WTC11 (cell line): ENCODE measurements around the gene GALE. TPM values are rescaled to one million over a fixed set of nuclear protein-coding genes. Genes with fewer than 3 reads are reported as not detected.

ENCODE experiments used
- ATAC-seq: fragments of 200-7000 bp; cut with Tn5 transposase; 2 replicates; pipeline ENCODE4 v1.10.0; 2021; ENCODE audit warnings: mild to moderate bottlenecking, moderate library complexity
- CTCF ChIA-PET: fragments of 300-600 bp; sonication (Branson Sonifier 250); formaldehyde crosslinking; loops from one replicate; lab custom pipeline; 2021; ENCODE audit warnings: antibody characterized with exemption; lab: Charles Lee
- POLR2A ChIA-PET: fragments of 350-600 bp; sonication (Branson Sonifier 250); formaldehyde crosslinking; loops from one replicate; lab custom pipeline; 2021; ENCODE audit warnings: antibody characterized with exemption; lab: Charles Lee
- DNase-seq: peaks from one replicate; pipeline ENCODE4 v3.0.0; 2021; ENCODE audit warnings: low spot score
- H3K27ac Mint-ChIP-seq: 2 replicates; pipeline ENCODE4 v1.8.0; 2021; ENCODE audit warnings: mixed read lengths
- H3K27me3 Mint-ChIP-seq: 2 replicates; pipeline ENCODE4 v1.8.0; 2021; ENCODE audit warnings: low read depth, mild to moderate bottlenecking, moderate library complexity, mixed read lengths
- H3K36me3 Mint-ChIP-seq: 2 replicates; pipeline ENCODE4 v1.8.0; 2021; ENCODE audit warnings: mixed read lengths
- H3K4me1 Mint-ChIP-seq: 2 replicates; pipeline ENCODE4 v1.8.0; 2022; ENCODE audit warnings: mixed read lengths
- H3K4me3 Mint-ChIP-seq: 2 replicates; pipeline ENCODE4 v1.8.0; 2021; ENCODE audit warnings: mild to moderate bottlenecking, moderate library complexity, mixed read lengths
- H3K9me3 Mint-ChIP-seq: 2 replicates; pipeline ENCODE4 v1.8.0; 2021; ENCODE audit warnings: mixed read lengths
- HMGA2 ChIP-seq: fragments of 250-450 bp; sonication (Bioruptor Pico); IDR thresholded peaks from 2 replicates; pipeline ENCODE4 v1.4.0; 2021; ENCODE audit warnings: mild to moderate bottlenecking, moderate library complexity
- MYBL2 ChIP-seq: sonication (generic); formaldehyde crosslinking; IDR thresholded peaks from 2 replicates; pipeline ENCODE4 v1.8.1; 2023; ENCODE audit warnings: mild to moderate bottlenecking, moderate library complexity, missing genetic modification reagents
- NFYB ChIP-seq: sonication (generic); formaldehyde crosslinking; conservative IDR thresholded peaks from 2 replicates; pipeline ENCODE4 v1.8.0; 2022; ENCODE audit warnings: low read depth, missing genetic modification reagents
- NR3C1 ChIP-seq: sonication (generic); formaldehyde crosslinking; conservative IDR thresholded peaks from 2 replicates; pipeline ENCODE4 v1.8.1; 2023; ENCODE audit warnings: low read depth, mild to moderate bottlenecking, missing genetic modification reagents
- OVOL2 ChIP-seq: fragments of 250-450 bp; sonication (Bioruptor Pico); IDR thresholded peaks from 2 replicates; pipeline ENCODE4 v1.9.0; 2021; ENCODE audit warnings: mild to moderate bottlenecking, borderline replicate concordance
- RORB ChIP-seq: fragments of 250-450 bp; sonication (Bioruptor Pico); IDR thresholded peaks from 2 replicates; pipeline ENCODE4 v1.9.0; 2021; ENCODE audit warnings: mild to moderate bottlenecking
- ZNF232 ChIP-seq: sonication (generic); formaldehyde crosslinking; IDR thresholded peaks from 2 replicates; pipeline ENCODE4 v1.8.0; 2022; ENCODE audit warnings: mild to moderate bottlenecking, missing genetic modification reagents
- ZNF396 ChIP-seq: fragments of 250-450 bp; sonication (Bioruptor Pico); IDR thresholded peaks from 2 replicates; pipeline ENCODE4 v1.8.0; 2021; ENCODE audit warnings: mild to moderate bottlenecking, moderate library complexity, borderline replicate concordance
- ZNF416 ChIP-seq: fragments of 250-450 bp; sonication (Bioruptor Pico); IDR thresholded peaks from 2 replicates; pipeline ENCODE4 v1.9.0; 2021; ENCODE audit warnings: mild to moderate bottlenecking, inconsistent platforms
- total RNA-seq: library from RNA; stranded (reverse); gene quantifications from 3 replicates; pipeline ENCODE4 v1.2.3, GENCODE V29; 2021
- TF ChIP-seq, protein P1 (sequence below): sonication (generic); formaldehyde crosslinking; IDR thresholded peaks from 2 replicates; pipeline ENCODE4 v1.8.1; 2023; ENCODE audit warnings: mild to moderate bottlenecking, missing genetic modification reagents, moderate library complexity
- TF ChIP-seq, protein P2 (sequence below): fragments of 250-450 bp; sonication (Bioruptor Pico); IDR thresholded peaks from 2 replicates; pipeline ENCODE4 v1.9.0; 2021; ENCODE audit warnings: mild to moderate bottlenecking
- TF ChIP-seq, protein P3 (sequence below): sonication (generic); formaldehyde crosslinking; conservative IDR thresholded peaks from 2 replicates; pipeline ENCODE4 v1.8.1; 2022; ENCODE audit warnings: mild to moderate bottlenecking, missing genetic modification reagents
- TF ChIP-seq, protein P4 (sequence below): fragments of 250-450 bp; sonication (Bioruptor Pico); conservative IDR thresholded peaks from 2 replicates; pipeline ENCODE4 v1.9.0; 2021; ENCODE audit warnings: mild to moderate bottlenecking
- TF ChIP-seq, protein P5 (sequence below): sonication (generic); formaldehyde crosslinking; IDR thresholded peaks from 2 replicates; pipeline ENCODE4 v1.8.0; 2022; ENCODE audit warnings: mild to moderate bottlenecking, missing genetic modification reagents
- TF ChIP-seq, protein P6 (sequence below): sonication (generic); formaldehyde crosslinking; IDR thresholded peaks from 2 replicates; pipeline ENCODE4 v1.8.1; 2022; ENCODE audit warnings: mild to moderate bottlenecking, missing genetic modification reagents, moderate library complexity, borderline replicate concordance
- TF ChIP-seq, protein P7 (sequence below): sonication (generic); formaldehyde crosslinking; IDR thresholded peaks from 2 replicates; pipeline ENCODE4 v1.8.0; 2023; ENCODE audit warnings: missing genetic modification reagents, mild to moderate bottlenecking, borderline replicate concordance
- TF ChIP-seq, protein P8 (sequence below): sonication (generic); formaldehyde crosslinking; IDR thresholded peaks from 2 replicates; pipeline ENCODE4 v1.8.0; 2022; ENCODE audit warnings: mild to moderate bottlenecking, missing genetic modification reagents

GALE gene
- total RNA-seq, 1 experiment from 2014 or later, result 30.3 TPM

DNA sequence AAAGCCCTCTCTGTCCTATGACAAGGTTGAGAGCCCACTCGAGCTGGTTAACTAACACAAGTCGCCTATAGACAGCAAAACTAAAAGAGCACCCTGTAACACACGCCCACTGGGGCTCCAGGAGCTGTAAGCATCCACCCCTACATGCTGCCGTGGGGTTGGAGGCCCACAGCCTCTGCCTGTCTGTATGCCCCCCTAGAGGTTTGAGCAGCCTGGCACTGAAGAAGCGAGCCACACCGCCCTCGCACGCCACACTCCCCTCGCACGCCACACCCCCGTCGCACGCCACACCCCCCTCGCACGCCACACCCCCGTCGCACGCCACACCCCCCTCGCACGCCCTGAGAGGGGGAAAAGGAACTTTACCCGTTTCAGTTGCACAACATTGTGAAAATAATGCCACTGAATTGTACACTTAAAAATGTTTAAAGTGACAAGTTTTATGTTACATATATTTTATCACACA, 37.9 kb upstream of the GALE start (continued):
- TF ChIP-seq, protein P1, sequence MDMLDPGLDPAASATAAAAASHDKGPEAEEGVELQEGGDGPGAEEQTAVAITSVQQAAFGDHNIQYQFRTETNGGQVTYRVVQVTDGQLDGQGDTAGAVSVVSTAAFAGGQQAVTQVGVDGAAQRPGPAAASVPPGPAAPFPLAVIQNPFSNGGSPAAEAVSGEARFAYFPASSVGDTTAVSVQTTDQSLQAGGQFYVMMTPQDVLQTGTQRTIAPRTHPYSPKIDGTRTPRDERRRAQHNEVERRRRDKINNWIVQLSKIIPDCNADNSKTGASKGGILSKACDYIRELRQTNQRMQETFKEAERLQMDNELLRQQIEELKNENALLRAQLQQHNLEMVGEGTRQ (CRISPR knock-in tag), result no peak
- TF ChIP-seq RORB (CRISPR knock-in tag) (no peak), NFYB (CRISPR knock-in tag) (no peak), HMGA2 (CRISPR knock-in tag) (no peak)
- TF ChIP-seq, protein P2, sequence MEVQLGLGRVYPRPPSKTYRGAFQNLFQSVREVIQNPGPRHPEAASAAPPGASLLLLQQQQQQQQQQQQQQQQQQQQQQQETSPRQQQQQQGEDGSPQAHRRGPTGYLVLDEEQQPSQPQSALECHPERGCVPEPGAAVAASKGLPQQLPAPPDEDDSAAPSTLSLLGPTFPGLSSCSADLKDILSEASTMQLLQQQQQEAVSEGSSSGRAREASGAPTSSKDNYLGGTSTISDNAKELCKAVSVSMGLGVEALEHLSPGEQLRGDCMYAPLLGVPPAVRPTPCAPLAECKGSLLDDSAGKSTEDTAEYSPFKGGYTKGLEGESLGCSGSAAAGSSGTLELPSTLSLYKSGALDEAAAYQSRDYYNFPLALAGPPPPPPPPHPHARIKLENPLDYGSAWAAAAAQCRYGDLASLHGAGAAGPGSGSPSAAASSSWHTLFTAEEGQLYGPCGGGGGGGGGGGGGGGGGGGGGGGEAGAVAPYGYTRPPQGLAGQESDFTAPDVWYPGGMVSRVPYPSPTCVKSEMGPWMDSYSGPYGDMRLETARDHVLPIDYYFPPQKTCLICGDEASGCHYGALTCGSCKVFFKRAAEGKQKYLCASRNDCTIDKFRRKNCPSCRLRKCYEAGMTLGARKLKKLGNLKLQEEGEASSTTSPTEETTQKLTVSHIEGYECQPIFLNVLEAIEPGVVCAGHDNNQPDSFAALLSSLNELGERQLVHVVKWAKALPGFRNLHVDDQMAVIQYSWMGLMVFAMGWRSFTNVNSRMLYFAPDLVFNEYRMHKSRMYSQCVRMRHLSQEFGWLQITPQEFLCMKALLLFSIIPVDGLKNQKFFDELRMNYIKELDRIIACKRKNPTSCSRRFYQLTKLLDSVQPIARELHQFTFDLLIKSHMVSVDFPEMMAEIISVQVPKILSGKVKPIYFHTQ (CRISPR knock-in tag), result no peak
- TF ChIP-seq, protein P3, sequence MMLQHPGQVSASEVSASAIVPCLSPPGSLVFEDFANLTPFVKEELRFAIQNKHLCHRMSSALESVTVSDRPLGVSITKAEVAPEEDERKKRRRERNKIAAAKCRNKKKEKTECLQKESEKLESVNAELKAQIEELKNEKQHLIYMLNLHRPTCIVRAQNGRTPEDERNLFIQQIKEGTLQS, result no peak

DNA sequence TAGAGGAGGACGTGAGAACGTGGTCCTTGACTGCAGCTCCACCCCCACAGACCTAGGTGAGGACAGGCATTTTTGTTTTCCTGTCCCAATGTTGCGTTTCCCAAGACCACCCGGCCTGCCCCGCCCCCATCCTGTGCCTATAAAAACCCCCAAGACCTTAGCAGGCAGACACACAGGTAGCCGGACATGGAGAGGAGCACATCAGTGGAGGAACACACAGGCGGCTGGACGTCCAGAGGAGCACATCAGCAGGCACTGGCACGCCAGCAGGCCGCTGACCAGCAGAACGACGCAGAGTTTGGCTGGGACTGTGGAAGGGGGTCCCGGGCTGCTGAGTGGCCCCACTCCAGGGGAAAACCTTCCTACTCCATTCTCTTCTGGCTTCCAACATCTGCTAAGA, 37.4 kb upstream of the GALE start:
- no peaks in the 10 kb centered on the region for H3K9me3 Mint-ChIP-seq
- peak; percentile 16 for DNase-seq
- no peak overlapping the region for H3K27ac Mint-ChIP-seq
- peaks cover 8% of the 10 kb centered on the region for H3K4me1 Mint-ChIP-seq
- H3K4me3 Mint-ChIP-seq, result peak overlapping the region; percentile 73
- ATAC-seq, result peak; percentile 18
- no peaks in the 10 kb centered on the region for H3K36me3 Mint-ChIP-seq
- ChIA-PET POLR2A (no interaction called here), CTCF (interaction anchor here (0.8 to 1.0 kb wide), 3 partner anchors 27 to 79 kb away, joined by 3 to 4 read pairs (median 3); no protein-coding TSS in a partner anchor)
- H3K27me3 Mint-ChIP-seq, result peaks cover 35% of the 10 kb centered on the region
- TF ChIP-seq HMGA2 (CRISPR knock-in tag), result no peak
- no peak for TF ChIP-seq ZNF396 (CRISPR knock-in tag)
- TF ChIP-seq, protein P2 (CRISPR knock-in tag), result no peak
- no peak for TF ChIP-seq MYBL2 (CRISPR knock-in tag)
- no peak for TF ChIP-seq ZNF416 (CRISPR knock-in tag)
- TF ChIP-seq NR3C1 (CRISPR knock-in tag), result no peak
- no peak for TF ChIP-seq ZNF232 (CRISPR knock-in tag)
- TF ChIP-seq, protein P4, sequence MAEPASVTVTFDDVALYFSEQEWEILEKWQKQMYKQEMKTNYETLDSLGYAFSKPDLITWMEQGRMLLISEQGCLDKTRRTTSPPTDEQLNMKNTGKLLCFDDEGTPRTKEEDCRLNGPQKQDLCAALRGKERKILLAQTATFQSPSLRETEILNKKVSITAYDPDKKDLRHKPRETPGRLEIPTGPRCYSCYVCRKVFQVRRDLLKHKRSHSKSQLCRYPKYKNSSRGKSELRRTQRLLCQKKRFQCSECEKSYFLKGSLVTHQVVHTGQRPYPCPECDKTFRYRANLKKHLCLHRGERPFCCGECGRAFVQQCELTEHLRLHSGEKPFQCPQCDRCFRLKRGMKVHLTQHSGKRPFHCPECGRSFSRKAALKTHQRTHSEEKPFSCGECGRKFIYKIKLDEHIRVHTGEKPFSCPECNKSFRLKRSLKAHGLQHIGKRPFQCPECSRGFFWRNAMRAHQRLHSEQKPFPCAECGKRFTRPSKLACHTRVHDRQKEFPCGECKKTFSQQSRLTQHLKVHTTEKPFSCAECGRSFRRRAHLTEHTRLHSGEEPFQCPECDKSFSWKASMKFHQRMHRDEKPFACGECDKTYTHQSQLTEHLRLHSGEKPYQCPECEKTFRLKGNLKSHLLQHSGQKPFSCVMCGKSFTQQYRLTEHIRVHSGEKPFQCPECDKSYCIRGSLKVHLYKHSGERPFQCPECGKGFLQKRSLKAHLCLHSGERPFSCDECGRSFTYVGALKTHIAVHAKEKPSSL (CRISPR knock-in tag), result no peak
- TF ChIP-seq, protein P5, sequence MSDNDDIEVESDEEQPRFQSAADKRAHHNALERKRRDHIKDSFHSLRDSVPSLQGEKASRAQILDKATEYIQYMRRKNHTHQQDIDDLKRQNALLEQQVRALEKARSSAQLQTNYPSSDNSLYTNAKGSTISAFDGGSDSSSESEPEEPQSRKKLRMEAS (CRISPR knock-in tag), result no peak
- TF ChIP-seq, protein P6, sequence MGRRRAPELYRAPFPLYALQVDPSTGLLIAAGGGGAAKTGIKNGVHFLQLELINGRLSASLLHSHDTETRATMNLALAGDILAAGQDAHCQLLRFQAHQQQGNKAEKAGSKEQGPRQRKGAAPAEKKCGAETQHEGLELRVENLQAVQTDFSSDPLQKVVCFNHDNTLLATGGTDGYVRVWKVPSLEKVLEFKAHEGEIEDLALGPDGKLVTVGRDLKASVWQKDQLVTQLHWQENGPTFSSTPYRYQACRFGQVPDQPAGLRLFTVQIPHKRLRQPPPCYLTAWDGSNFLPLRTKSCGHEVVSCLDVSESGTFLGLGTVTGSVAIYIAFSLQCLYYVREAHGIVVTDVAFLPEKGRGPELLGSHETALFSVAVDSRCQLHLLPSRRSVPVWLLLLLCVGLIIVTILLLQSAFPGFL, result no peak
- TF ChIP-seq, protein P7, sequence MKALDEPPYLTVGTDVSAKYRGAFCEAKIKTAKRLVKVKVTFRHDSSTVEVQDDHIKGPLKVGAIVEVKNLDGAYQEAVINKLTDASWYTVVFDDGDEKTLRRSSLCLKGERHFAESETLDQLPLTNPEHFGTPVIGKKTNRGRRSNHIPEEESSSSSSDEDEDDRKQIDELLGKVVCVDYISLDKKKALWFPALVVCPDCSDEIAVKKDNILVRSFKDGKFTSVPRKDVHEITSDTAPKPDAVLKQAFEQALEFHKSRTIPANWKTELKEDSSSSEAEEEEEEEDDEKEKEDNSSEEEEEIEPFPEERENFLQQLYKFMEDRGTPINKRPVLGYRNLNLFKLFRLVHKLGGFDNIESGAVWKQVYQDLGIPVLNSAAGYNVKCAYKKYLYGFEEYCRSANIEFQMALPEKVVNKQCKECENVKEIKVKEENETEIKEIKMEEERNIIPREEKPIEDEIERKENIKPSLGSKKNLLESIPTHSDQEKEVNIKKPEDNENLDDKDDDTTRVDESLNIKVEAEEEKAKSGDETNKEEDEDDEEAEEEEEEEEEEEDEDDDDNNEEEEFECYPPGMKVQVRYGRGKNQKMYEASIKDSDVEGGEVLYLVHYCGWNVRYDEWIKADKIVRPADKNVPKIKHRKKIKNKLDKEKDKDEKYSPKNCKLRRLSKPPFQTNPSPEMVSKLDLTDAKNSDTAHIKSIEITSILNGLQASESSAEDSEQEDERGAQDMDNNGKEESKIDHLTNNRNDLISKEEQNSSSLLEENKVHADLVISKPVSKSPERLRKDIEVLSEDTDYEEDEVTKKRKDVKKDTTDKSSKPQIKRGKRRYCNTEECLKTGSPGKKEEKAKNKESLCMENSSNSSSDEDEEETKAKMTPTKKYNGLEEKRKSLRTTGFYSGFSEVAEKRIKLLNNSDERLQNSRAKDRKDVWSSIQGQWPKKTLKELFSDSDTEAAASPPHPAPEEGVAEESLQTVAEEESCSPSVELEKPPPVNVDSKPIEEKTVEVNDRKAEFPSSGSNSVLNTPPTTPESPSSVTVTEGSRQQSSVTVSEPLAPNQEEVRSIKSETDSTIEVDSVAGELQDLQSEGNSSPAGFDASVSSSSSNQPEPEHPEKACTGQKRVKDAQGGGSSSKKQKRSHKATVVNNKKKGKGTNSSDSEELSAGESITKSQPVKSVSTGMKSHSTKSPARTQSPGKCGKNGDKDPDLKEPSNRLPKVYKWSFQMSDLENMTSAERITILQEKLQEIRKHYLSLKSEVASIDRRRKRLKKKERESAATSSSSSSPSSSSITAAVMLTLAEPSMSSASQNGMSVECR, result no peak
- TF ChIP-seq, protein P8, sequence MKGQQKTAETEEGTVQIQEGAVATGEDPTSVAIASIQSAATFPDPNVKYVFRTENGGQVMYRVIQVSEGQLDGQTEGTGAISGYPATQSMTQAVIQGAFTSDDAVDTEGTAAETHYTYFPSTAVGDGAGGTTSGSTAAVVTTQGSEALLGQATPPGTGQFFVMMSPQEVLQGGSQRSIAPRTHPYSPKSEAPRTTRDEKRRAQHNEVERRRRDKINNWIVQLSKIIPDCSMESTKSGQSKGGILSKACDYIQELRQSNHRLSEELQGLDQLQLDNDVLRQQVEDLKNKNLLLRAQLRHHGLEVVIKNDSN (CRISPR knock-in tag), result no peak
- TF ChIP-seq OVOL2, result no peak
- TF ChIP-seq, protein P1 (CRISPR knock-in tag), result no peak
- no peak for TF ChIP-seq NFYB (CRISPR knock-in tag)
